ENCODE results near the gene CFTR.
"Not testable (repeated sequence)": the region's sequence is repeated elsewhere in the genome, so short reads cannot be mapped to it uniquely, and the experiment has no call there.

Gene CFTR

GRCh38 chr7:117679120-117679519, 199.3 kb downstream of the CFTR start:
- DNase-seq = no peak
- intact Hi-C loops (cut with DNase I) = no loop called here

- intact Hi-C loops (cut with DNase I) = no loop called here
- DNase-seq = no peak
Observed at GRCh38 chr7:117682681-117683385, 203.0 kb downstream of the CFTR start.

- intact Hi-C loops (cut with DNase I) = no loop called here
- peak in 1 of 10 donors; percentile 36 for DNase-seq
Observed at GRCh38 chr7:117683430-117684175, 203.8 kb downstream of the CFTR start.

- DNase-seq = no peak
- intact Hi-C loops (cut with DNase I) = no loop called here
Observed at GRCh38 chr7:117685795-117686194, 206.0 kb downstream of the CFTR start.

- no peak for DNase-seq
- intact Hi-C loops (cut with DNase I) = no loop called here
Observed at GRCh38 chr7:117686311-117686935, 206.6 kb downstream of the CFTR start.

- no peak for DNase-seq
- intact Hi-C loops (cut with DNase I) = no loop called here
Observed at GRCh38 chr7:117688126-117688525, 208.3 kb downstream of the CFTR start.

GRCh38 chr7:117689406-117689805, 209.6 kb downstream of the CFTR start:
- no peak for DNase-seq
- intact Hi-C loops (cut with DNase I) = no loop called here

- intact Hi-C loops (cut with DNase I) = no loop called here
- DNase-seq = no peak
Observed at GRCh38 chr7:117690147-117690546, 210.3 kb downstream of the CFTR start.

- DNase-seq = no peak
- intact Hi-C loops (cut with DNase I) = no loop called here
Observed at GRCh38 chr7:117692338-117692737, 212.5 kb downstream of the CFTR start.

GRCh38 chr7:117698018-117698417, 218.2 kb downstream of the CFTR start:
- DNase-seq = no peak
- intact Hi-C loops (cut with DNase I) = no loop called here

- intact Hi-C loops (cut with DNase I) = no loop called here
- no peak for DNase-seq
Observed at GRCh38 chr7:117704063-117704462, 224.2 kb downstream of the CFTR start.

- intact Hi-C loops (cut with DNase I) = no loop called here
- DNase-seq = no peak
Observed at GRCh38 chr7:117705630-117706029, 225.8 kb downstream of the CFTR start.

- DNase-seq = no peak
- intact Hi-C loops (cut with DNase I) = no loop called here
Observed at GRCh38 chr7:117706210-117706609, 226.4 kb downstream of the CFTR start.

- no peak for DNase-seq
- intact Hi-C loops (cut with DNase I) = no loop called here
Observed at GRCh38 chr7:117707080-117707479, 227.3 kb downstream of the CFTR start.

- DNase-seq; intact Hi-C loops (cut with DNase I): not testable (repeated sequence)
Observed at GRCh38 chr7:117708173-117708572, 228.3 kb downstream of the CFTR start.

GRCh38 chr7:117711556-117711955, 231.7 kb downstream of the CFTR start:
- no peak for DNase-seq
- intact Hi-C loops (cut with DNase I) = no loop called here

- intact Hi-C loops (cut with DNase I) = no loop called here
- peak in 3 of 10 donors; percentile 15 to 53 (median 28) for DNase-seq
Observed at GRCh38 chr7:117715784-117716445, 236.1 kb downstream of the CFTR start.

GRCh38 chr7:117716707-117717299, 237.0 kb downstream of the CFTR start:
- intact Hi-C loops (cut with DNase I) = no loop called here
- DNase-seq = no peak

- intact Hi-C loops (cut with DNase I) = no loop called here
- DNase-seq = no peak
Observed at GRCh38 chr7:117717357-117717756, 237.5 kb downstream of the CFTR start.
